GM21381 (cell line): ENCODE data around the gene VSNL1.

ENCODE experiments used
- ATAC-seq: cut with Tn5 transposase; IDR thresholded peaks from one replicate; pipeline ENCODE4 v1.9.1; 2021; ENCODE audit warnings: mild to moderate bottlenecking, moderate library complexity; ENCODE audit not compliant: unreplicated experiment

Gene VSNL1

GRCh38 chr2:17580319-17580715 lies 39.8 kb downstream of the VSNL1 start:
- ATAC-seq, result no peak

- no peak for ATAC-seq
Measured at GRCh38 chr2:17581831-17582230, 41.3 kb downstream of the VSNL1 start.

- no peak for ATAC-seq
Measured at GRCh38 chr2:17583166-17583565, 42.7 kb downstream of the VSNL1 start.

GRCh38 chr2:17583646-17584045 lies 43.1 kb downstream of the VSNL1 start:
- ATAC-seq, result no peak

GRCh38 chr2:17584689-17585088 lies 44.2 kb downstream of the VSNL1 start:
- no peak for ATAC-seq

GRCh38 chr2:17587469-17587868 lies 47.0 kb downstream of the VSNL1 start:
- no peak for ATAC-seq

- no peak for ATAC-seq
Measured at GRCh38 chr2:17588031-17588430, 47.5 kb downstream of the VSNL1 start.

GRCh38 chr2:17589406-17590035 lies 49.0 kb downstream of the VSNL1 start:
- ATAC-seq, result no peak

GRCh38 chr2:17590342-17590911 lies 49.9 kb downstream of the VSNL1 start:
- ATAC-seq, result no peak

- ATAC-seq, result no peak
Measured at GRCh38 chr2:17591846-17592245, 51.4 kb downstream of the VSNL1 start.

GRCh38 chr2:17592731-17593409 lies 52.4 kb downstream of the VSNL1 start:
- no peak for ATAC-seq

- ATAC-seq, result no peak
Measured at GRCh38 chr2:17593445-17593840, 52.9 kb downstream of the VSNL1 start.

- no peak for ATAC-seq
Measured at GRCh38 chr2:17593841-17594491, 53.5 kb downstream of the VSNL1 start.

- no peak for ATAC-seq
Measured at GRCh38 chr2:17594533-17595401, 54.3 kb downstream of the VSNL1 start.

- no peak for ATAC-seq
Measured at GRCh38 chr2:17599617-17600016, 59.1 kb downstream of the VSNL1 start.

GRCh38 chr2:17600556-17601204 lies 60.2 kb downstream of the VSNL1 start:
- ATAC-seq, result no peak

GRCh38 chr2:17604050-17604449 lies 63.6 kb downstream of the VSNL1 start:
- no peak for ATAC-seq

GRCh38 chr2:17605696-17606095 lies 65.2 kb downstream of the VSNL1 start:
- ATAC-seq, result no peak

- ATAC-seq, result no peak
Measured at GRCh38 chr2:17606851-17607250, 66.4 kb downstream of the VSNL1 start.

- no peak for ATAC-seq
Measured at GRCh38 chr2:17607379-17607778, 66.9 kb downstream of the VSNL1 start.
